ENCODE measurements around the gene IGDCC3. TPM values are rescaled to one million over a fixed set of nuclear protein-coding genes. Genes with fewer than 3 reads are reported as not detected.
"Not testable (repeated sequence)": the region's sequence is repeated elsewhere in the genome, so short reads cannot be mapped to it uniquely, and the experiment has no call there.

Gene IGDCC3
- total RNA-seq, 4 donors from 2014 or later: not detected

GRCh38 chr15:65361708-65362459, 15.9 kb downstream of the IGDCC3 start:
- no peak overlapping the region for H3K4me3 ChIP-seq
- no peak for DNase-seq (ENCODE audit: low spot score in 2 of 2)
- peaks cover 0 to 10% of the 10 kb centered on the region in 2 donors for H3K27me3 ChIP-seq
- WGBS, 2 donors: 76 to 79% methylated on average over 32 of the region's 32 CpGs
- H3K4me1 ChIP-seq: no peaks in the 10 kb centered on the region
- TF ChIP-seq EP300 (IDR thresholded peaks at IDR 0.05) (no peak), CTCF (IDR thresholded peaks at IDR 0.05) (no peak), POLR2A (IDR thresholded peaks at IDR 0.05) (no peak)
- no peak overlapping the region for H3K27ac ChIP-seq
- H3K9me3 ChIP-seq: no peaks in the 10 kb centered on the region
- H3K36me3 ChIP-seq: no peaks in the 10 kb centered on the region

- Histone ChIP-seq H3K9me3 (no peaks in the 10 kb centered on the region), H3K36me3 (no peaks in the 10 kb centered on the region), H3K27me3 (peaks cover 0 to 20% of the 10 kb centered on the region in 2 donors), H3K4me1 (peaks cover 0 to 9% (median 3%) of the 10 kb centered on the region in 4 donors), H3K27ac (no peak overlapping the region), H3K4me3 (no peak overlapping the region)
- 70 to 90% methylated on average over 1 of the region's 1 CpG for WGBS, 2 donors
- TF ChIP-seq POLR2A (IDR thresholded peaks at IDR 0.05): no peak
- DNase-seq (ENCODE audit: low spot score in 2 of 2): no peak
These were observed 17.3 kb downstream of the IGDCC3 start for GRCh38 chr15:65360506-65360905.

- WGBS, 2 donors: 25 to 27% methylated on average over 17 of the region's 17 CpGs
- H3K27ac ChIP-seq: no peak overlapping the region
- peaks cover 0 to 10% (median 2%) of the 10 kb centered on the region in 4 donors for H3K9me3 ChIP-seq
- TF ChIP-seq CTCF (IDR thresholded peaks at IDR 0.05) (no peak), POLR2A (IDR thresholded peaks at IDR 0.05) (no peak), EP300 (IDR thresholded peaks at IDR 0.05) (no peak)
- DNase-seq (ENCODE audit: low spot score in 2 of 2): no peak
- H3K4me3 ChIP-seq: peak overlapping the region; percentile 21 to 56 (median 30)
- H3K4me1 ChIP-seq: peaks cover 0 to 15% (median 3%) of the 10 kb centered on the region in 4 donors
- no peaks in the 10 kb centered on the region for H3K36me3 ChIP-seq
- peaks cover 0 to 36% of the 10 kb centered on the region in 2 donors for H3K27me3 ChIP-seq
These were observed 21.8 kb downstream of the IGDCC3 start for GRCh38 chr15:65355988-65356353.

- WGBS, 2 donors: 1 to 4% methylated on average over 27 to 53 of the region's 85 CpGs
- Histone ChIP-seq H3K4me1 (peaks cover 0 to 15% (median 3%) of the 10 kb centered on the region in 4 donors), H3K27ac (no peak overlapping the region), H3K36me3 (no peaks in the 10 kb centered on the region), H3K27me3 (peaks cover 0 to 36% of the 10 kb centered on the region in 2 donors), H3K4me3 (peak overlapping the region; percentile 21 to 56 (median 30)), H3K9me3 (peaks cover 0 to 10% (median 2%) of the 10 kb centered on the region in 4 donors)
- no peak for TF ChIP-seq POLR2A (IDR thresholded peaks at IDR 0.05)
- no peak for TF ChIP-seq EP300 (IDR thresholded peaks at IDR 0.05)
- no peak for TF ChIP-seq CTCF (IDR thresholded peaks at IDR 0.05)
- DNase-seq (ENCODE audit: low spot score in 2 of 2): no peak
These were observed 22.4 kb downstream of the IGDCC3 start for GRCh38 chr15:65355173-65355987.

GRCh38 chr15:65354835-65355172, 23.0 kb downstream of the IGDCC3 start:
- DNase-seq (ENCODE audit: low spot score in 2 of 2): no peak

GRCh38 chr15:65351972-65352371, 25.8 kb downstream of the IGDCC3 start:
- Histone ChIP-seq H3K27me3 (peaks cover 0 to 26% of the 10 kb centered on the region in 2 donors), H3K4me1 (peaks cover 0 to 15% (median 3%) of the 10 kb centered on the region in 4 donors), H3K9me3 (peaks cover 0 to 10% (median 2%) of the 10 kb centered on the region in 4 donors)
- not testable (repeated sequence) for H3K27ac ChIP-seq; H3K4me3 ChIP-seq; DNase-seq (ENCODE audit: low spot score in 2 of 2); H3K36me3 ChIP-seq
- 67 to 76% methylated on average over 1 of the region's 1 CpG for WGBS, 2 donors

More at GRCh38 chr15:65354835-65355172, 23.0 kb downstream of the IGDCC3 start:
- peaks cover 0 to 10% (median 2%) of the 10 kb centered on the region in 4 donors for H3K9me3 ChIP-seq
- H3K36me3 ChIP-seq: no peaks in the 10 kb centered on the region
- H3K27me3 ChIP-seq: peaks cover 0 to 36% of the 10 kb centered on the region in 2 donors
- H3K27ac ChIP-seq: no peak overlapping the region
- peak overlapping the region in 1 of 4 donors; percentile 56 for H3K4me3 ChIP-seq
- H3K4me1 ChIP-seq: peaks cover 0 to 15% (median 3%) of the 10 kb centered on the region in 4 donors
- TF ChIP-seq EP300 (IDR thresholded peaks at IDR 0.05) (no peak), CTCF (IDR thresholded peaks at IDR 0.05) (no peak), POLR2A (IDR thresholded peaks at IDR 0.05) (no peak)
- WGBS, 2 donors: 49 to 66% methylated on average over 4 of the region's 10 CpGs

Measured in tibial nerve (tissue), 4 donors.